HCT116 (cell line): ENCODE results near the gene NT5C2. TPM values are rescaled to one million over a fixed set of nuclear protein-coding genes. Genes with fewer than 3 reads are reported as not detected.

Source experiments
- ATAC-seq: fragments of 200-7000 bp; cut with Tn5 transposase; 2 replicates; pipeline ENCODE4 v1.9.1; 2020; ENCODE audit warnings: mild to moderate bottlenecking, moderate library complexity
- BruUV-seq: library from RNA; stranded (reverse); fragments of 400-500 nt; replicated peaks from 2 replicates; lab custom pipeline; 2021; lab: Mats Ljungman, UMichigan
- CTCF ChIA-PET: fragments of 300-600 bp; sonication (Branson Sonifier 250); formaldehyde crosslinking; loops from one replicate; lab custom pipeline; 2021; ENCODE audit warnings: antibody characterized with exemption; lab: Charles Lee
- POLR2A ChIA-PET: fragments of 300-600, 350-600 bp; sonication (Branson Sonifier 250); formaldehyde crosslinking; loops from one replicate; lab custom pipeline; 2021; ENCODE audit warnings: antibody characterized with exemption; lab: Charles Lee
- RAD21 ChIA-PET, 2 experiments: fragments of 300-600 bp; sonication (Branson Sonifier 250); formaldehyde crosslinking; loops; one replicate each; lab custom pipeline; 2023; ENCODE audit warnings: low total read pairs in 2 of 2; ENCODE audit not compliant: uncharacterized antibody in 2 of 2, unreplicated experiment in 2 of 2, low non-redundant PET in 1 of 2; lab: Charles Lee
- DNase-seq: peaks from one replicate; pipeline ENCODE4 v3.0.0-alpha.2; 2010; ENCODE audit warnings: low read depth, low spot score
- H2AFZ ChIP-seq: fragments of 200-600 bp; shearing (Covaris generic), sonication (generic); 2 replicates; pipeline ENCODE4 v1.6.1; 2017; ENCODE audit warnings: low read depth, mixed run types, mixed read lengths, antibody characterized with exemption, low read length; ENCODE audit not compliant: poor library complexity, severe bottlenecking
- H3K27ac ChIP-seq: 2 replicates; pipeline ENCODE4 v1.5.1; 2012; ENCODE audit warnings: low read depth, low read length
- H3K27me3 ChIP-seq: fragments of 200-600 bp; sonication (generic); 2 replicates; pipeline ENCODE4 v1.6.1; 2016; ENCODE audit warnings: mixed run types, low read length, mixed read lengths; ENCODE audit not compliant: insufficient read depth
- H3K36me3 ChIP-seq, 2 experiments: fragments of 200-500 bp in 1 of 2; fragments of 200-600 bp in 1 of 2; sonication (Bioruptor generic) in 1 of 2; sonication (generic) in 1 of 2; 2 replicates each; pipeline versions ENCODE4 v1.5.1 to v1.6.1; 2014 to 2016; ENCODE audit warnings: low read length in 2 of 2, inconsistent platforms in 1 of 2, mixed read lengths in 1 of 2, mixed run types in 1 of 2; ENCODE audit not compliant: insufficient read depth in 2 of 2, control insufficient read depth in 1 of 2
- H3K4me1 ChIP-seq, 2 experiments: fragments of 200-600 bp in 1 of 2; sonication (generic) in 1 of 2; 2 replicates each; pipeline versions ENCODE4 v1.5.1 to v1.6.1; 2012 to 2017; ENCODE audit warnings: low read length in 2 of 2, inconsistent platforms in 1 of 2, mild to moderate bottlenecking in 1 of 2, mixed read lengths in 1 of 2, mixed run types in 1 of 2, moderate library complexity in 1 of 2; ENCODE audit not compliant: insufficient read depth in 2 of 2, control insufficient read depth in 1 of 2
- H3K4me2 ChIP-seq: fragments of 200-600 bp; sonication (generic); 2 replicates; pipeline ENCODE4 v1.6.1; 2017; ENCODE audit warnings: mixed run types, low read length, mixed read lengths
- H3K4me3 ChIP-seq, 2 experiments: fragments of 200-600 bp in 1 of 2; sonication (generic) in 1 of 2; replicated peaks in 1 of 2; 2 replicates each; pipeline ENCODE4 v1.5.1; 2011 to 2016; ENCODE audit warnings: low read length in 2 of 2, control low read depth in 1 of 2, low read depth in 1 of 2, mild to moderate bottlenecking in 1 of 2, mixed read lengths in 1 of 2, mixed run types in 1 of 2
- H3K79me2 ChIP-seq: fragments of 200-600 bp; sonication (generic); 2 replicates; pipeline ENCODE4 v1.6.1; 2017; ENCODE audit warnings: mild to moderate bottlenecking, mixed run types, low read length, moderate library complexity, mixed read lengths; ENCODE audit not compliant: insufficient read depth
- H3K9ac ChIP-seq: fragments of 200-600 bp; sonication (generic); 2 replicates; pipeline ENCODE4 v1.6.1; 2016; ENCODE audit warnings: low read length, mixed read lengths
- H3K9me2 ChIP-seq: fragments of 200-600 bp; sonication (generic), shearing (Covaris generic); 2 replicates; pipeline ENCODE4 v1.6.1; 2017; ENCODE audit warnings: mixed run types, mild to moderate bottlenecking, moderate library complexity; ENCODE audit not compliant: insufficient read depth
- H3K9me3 ChIP-seq, 2 experiments: fragments of 200-500 bp in 1 of 2; fragments of 200-600 bp in 1 of 2; sonication (Bioruptor generic) in 1 of 2; sonication (generic) in 1 of 2; 2 replicates each; pipeline ENCODE4 v1.6.1; 2014 to 2017; ENCODE audit warnings: low read length in 2 of 2, mixed read lengths in 2 of 2, inconsistent platforms in 1 of 2, low read depth in 1 of 2, mild to moderate bottlenecking in 1 of 2, mixed run types in 1 of 2, moderate library complexity in 1 of 2; ENCODE audit not compliant: control insufficient read depth in 1 of 2, insufficient read depth in 1 of 2
- H4K20me1 ChIP-seq: fragments of 200-600 bp; sonication (generic), shearing (Covaris generic); 2 replicates; pipeline ENCODE4 v1.6.1; 2017; ENCODE audit warnings: mixed run types, mild to moderate bottlenecking, moderate library complexity; ENCODE audit not compliant: insufficient read depth
- ATF3 ChIP-seq: IDR thresholded peaks from 2 replicates; pipeline ENCODE4 v1.6.1; 2012
- CBX3 ChIP-seq: IDR thresholded peaks from 2 replicates; pipeline ENCODE4 v1.6.1; 2012; ENCODE audit warnings: low read depth
- CEBPB ChIP-seq: IDR thresholded peaks from 2 replicates; pipeline ENCODE4 v1.6.1; 2012; ENCODE audit warnings: low read depth
- CTCF ChIP-seq, 3 experiments: fragments of 200-600 bp in 1 of 3; sonication (generic) in 1 of 3; IDR thresholded peaks in 2 of 3; conservative IDR thresholded peaks in 1 of 3; 2 replicates each; pipeline ENCODE4 v1.5.1; 2012 to 2017; ENCODE audit warnings: low read depth in 2 of 3, low read length in 2 of 3, antibody characterized with exemption in 1 of 3, borderline replicate concordance in 1 of 3, control low read depth in 1 of 3, mild to moderate bottlenecking in 1 of 3, mixed read lengths in 1 of 3, mixed run types in 1 of 3, moderate library complexity in 1 of 3; ENCODE audit not compliant: insufficient read depth in 1 of 3
- ELF1 ChIP-seq: IDR thresholded peaks from 2 replicates; pipeline ENCODE4 v1.6.1; 2012; ENCODE audit warnings: low read depth, borderline replicate concordance
- EZH2 ChIP-seq: fragments of 200-600 bp; sonication (generic); IDR thresholded peaks from 2 replicates; pipeline ENCODE4 v1.6.1; 2017; ENCODE audit warnings: antibody characterized with exemption, mixed run types
- EZH2phosphoT487 ChIP-seq: fragments of 200-600 bp; IDR thresholded peaks from 2 replicates; pipeline ENCODE4 v1.6.1; 2018; ENCODE audit warnings: antibody characterized with exemption, borderline replicate concordance
- FOSL1 ChIP-seq: IDR thresholded peaks from 2 replicates; pipeline ENCODE4 v1.6.1; 2012; ENCODE audit warnings: low read depth
- JUND ChIP-seq: IDR thresholded peaks from 2 replicates; pipeline ENCODE4 v1.6.1; 2012
- MAX ChIP-seq: IDR thresholded peaks from 2 replicates; pipeline ENCODE4 v1.6.1; 2012
- POLR2A ChIP-seq: IDR thresholded peaks from 2 replicates; pipeline ENCODE4 v1.7.0; 2011; ENCODE audit warnings: borderline replicate concordance; ENCODE audit not compliant: insufficient read depth, insufficient read length; ENCODE audit errors: extremely low read depth
- POLR2AphosphoS5 ChIP-seq: IDR thresholded peaks from 2 replicates; pipeline ENCODE4 v1.6.1; 2011; ENCODE audit warnings: mild to moderate bottlenecking, low read depth, low read length, moderate library complexity
- RAD21 ChIP-seq: IDR thresholded peaks from 2 replicates; pipeline ENCODE4 v1.6.1; 2012; ENCODE audit warnings: low read depth, mild to moderate bottlenecking
- REST ChIP-seq: IDR thresholded peaks from 2 replicates; pipeline ENCODE4 v1.6.1; 2012; ENCODE audit warnings: low read depth
- SIN3A ChIP-seq: IDR thresholded peaks from 2 replicates; pipeline ENCODE4 v1.6.1; 2012; ENCODE audit warnings: low read depth
- SP1 ChIP-seq: IDR thresholded peaks from 2 replicates; pipeline ENCODE4 v1.6.1; 2012; ENCODE audit warnings: low read depth
- SRF ChIP-seq: IDR thresholded peaks from 2 replicates; pipeline ENCODE4 v1.6.1; 2012; ENCODE audit warnings: low read depth
- TCF7L2 ChIP-seq: IDR thresholded peaks from 2 replicates; pipeline ENCODE4 v1.7.0; 2011; ENCODE audit warnings: borderline replicate concordance, inconsistent platforms; ENCODE audit not compliant: insufficient read depth, insufficient read length; ENCODE audit errors: extremely low read depth
- ZBTB33 ChIP-seq: IDR thresholded peaks from 2 replicates; pipeline ENCODE4 v1.6.1; 2011; ENCODE audit warnings: mild to moderate bottlenecking, low read length, moderate library complexity; ENCODE audit not compliant: insufficient replicate concordance; ENCODE audit errors: extremely low read depth
- ZFX ChIP-seq: fragments of 450-650 bp; IDR thresholded peaks from 2 replicates; pipeline ENCODE4 v1.6.1; 2017
- intact Hi-C: fragments of 100-400 bp; cut with micrococcal nuclease; formaldehyde crosslinking; loops from 2 replicates; pipeline ENCODE4 v1.10.0; 2022
- total RNA-seq: library from RNA; stranded (reverse); gene quantifications from one replicate; pipeline ENCODE4 v1.2.1, GENCODE V29; 2021; ENCODE audit not compliant: unreplicated experiment

NT5C2 gene
- total RNA-seq, 1 experiment from 2014 or later: 63.0 TPM

GRCh38 chr10:103040418-103040817, 152.7 kb downstream of the NT5C2 start:
- ChIA-PET CTCF (interaction anchor here (1.4 kb wide), 1 partner anchor 139 kb away, joined by 3 read pairs; no protein-coding TSS in a partner anchor), POLR2A (no interaction called here)
- Histone ChIP-seq H3K9ac (no peak overlapping the region), H3K4me1 (peaks cover 0 to 4% of the 10 kb centered on the region in 2 experiments; a peak in 1 of 4 replicates), H3K36me3 (no peaks in the 10 kb centered on the region), H3K27me3 (no peaks in the 10 kb centered on the region), H3K9me2 (0 out of 2 replicates have a peak, but pooled peaks cover 4% of the 10 kb centered on the region), H3K27ac (no peak overlapping the region), H3K79me2 (no peaks in the 10 kb centered on the region), H3K4me3 (no peak overlapping the region)
- DNase-seq (no peak), ATAC-seq (no peak)
- intact Hi-C loops: no loop called here
- no peak for TF ChIP-seq ZFX
- no peak for TF ChIP-seq SP1
- TF ChIP-seq REST: no peak
- no peak for TF ChIP-seq RAD21
- TF ChIP-seq ZBTB33: no peak
- no peak for TF ChIP-seq FOSL1
- no peak for TF ChIP-seq CEBPB
- TF ChIP-seq ELF1: no peak
- no peak for TF ChIP-seq ATF3
- no peak for TF ChIP-seq JUND
- no peak for TF ChIP-seq TCF7L2
- TF ChIP-seq CBX3: no peak
- no peak for TF ChIP-seq POLR2A
- TF ChIP-seq EZH2phosphoT487: no peak
- TF ChIP-seq MAX: no peak
- TF ChIP-seq SIN3A: no peak
- TF ChIP-seq SRF: no peak
- TF ChIP-seq EZH2: no peak
- no peak for TF ChIP-seq CTCF (IDR thresholded peaks at IDR 0.05 in 2 of 3, conservative IDR thresholded peaks at IDR 0.05 in 1 of 3; ENCODE audit: borderline replicate concordance in 1 of 3, insufficient read depth in 1 of 3, low read depth in 2 of 3, low read length in 2 of 3)
- TF ChIP-seq POLR2AphosphoS5: no peak
- TF ChIP-seq, all 23 proteins: peak for 0
- Histone ChIP-seq H4K20me1 (no peaks in the 10 kb centered on the region), H2AFZ (no peak overlapping the region), H3K9me3 (no peaks in the 10 kb centered on the region), H3K4me2 (no peak overlapping the region)
- RAD21 ChIA-PET: no interaction called here
- BruUV-seq: no TSS peak
